Keratinocyte (primary cell): ENCODE measurements around the gene C3orf33.

Source experiments
- CTCF ChIP-seq, 3 experiments: IDR thresholded peaks in 1 of 3; conservative IDR thresholded peaks in 1 of 3; optimal IDR thresholded peaks in 1 of 3; 2 replicates in 2 of 3; 3 replicates in 1 of 3; pipeline versions ENCODE3 to v1.5.1; 2011; ENCODE audit warnings: low read length in 3 of 3, mild to moderate bottlenecking in 3 of 3, moderate library complexity in 2 of 3, control low read depth in 1 of 3, inconsistent platforms in 1 of 3; ENCODE audit not compliant: insufficient read depth in 2 of 3; ENCODE audit errors: extremely low read depth in 1 of 3
- EZH2 ChIP-seq: IDR thresholded peaks from one replicate; pipeline ENCODE4 v1.6.1; 2012; ENCODE audit warnings: inconsistent platforms, mild to moderate bottlenecking, low read length, moderate library complexity

GRCh38 chr3:155815030-155815545 is 9.0 kb upstream of the C3orf33 start:
- TF ChIP-seq CTCF (optimal IDR thresholded peaks at IDR 0.05 in 1 of 3, IDR thresholded peaks at IDR 0.05 in 1 of 3, conservative IDR thresholded peaks at IDR 0.05 in 1 of 3; ENCODE audit: extremely low read depth in 1 of 3, insufficient read depth in 2 of 3, low read length in 3 of 3), result no peak
- no peak for TF ChIP-seq EZH2
